GM19395 (cell line): ENCODE results near the gene NT5DC1.
"Not testable (repeated sequence)": the region's sequence is repeated elsewhere in the genome, so short reads cannot be mapped to it uniquely, and the experiment has no call there.

ENCODE experiments used
- ATAC-seq: cut with Tn5 transposase; IDR thresholded peaks from one replicate; pipeline ENCODE4 v1.9.1; 2021; ENCODE audit warnings: mild to moderate bottlenecking, moderate library complexity; ENCODE audit not compliant: unreplicated experiment

Gene NT5DC1

DNA sequence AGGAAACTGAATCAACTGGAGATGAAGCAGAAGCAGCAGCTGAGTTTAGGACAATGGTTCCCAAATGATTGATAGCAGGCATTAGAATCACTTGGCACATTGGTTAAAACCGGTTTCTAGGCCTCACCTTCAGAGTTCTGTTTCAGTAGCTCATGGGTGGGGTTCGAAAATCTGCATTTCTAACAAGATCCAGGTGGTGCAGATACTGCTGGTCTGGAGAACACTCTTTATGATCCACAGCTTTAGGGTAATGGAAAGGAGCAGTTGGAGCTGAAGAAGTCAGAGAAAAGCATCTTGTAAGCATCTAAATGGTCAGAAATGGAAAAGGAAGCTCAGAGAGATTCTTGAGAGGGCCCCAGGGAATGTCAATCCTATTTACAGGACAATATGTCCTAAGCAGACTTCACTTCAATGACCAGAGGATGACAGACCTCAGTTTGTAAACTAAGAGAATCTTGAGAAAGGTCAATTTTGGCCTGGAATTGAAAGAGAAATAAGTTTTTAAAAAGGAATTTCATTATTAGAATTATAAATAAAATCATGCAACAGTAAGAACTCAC, 170.6 kb downstream of the NT5DC1 start:
- no peak for ATAC-seq

DNA sequence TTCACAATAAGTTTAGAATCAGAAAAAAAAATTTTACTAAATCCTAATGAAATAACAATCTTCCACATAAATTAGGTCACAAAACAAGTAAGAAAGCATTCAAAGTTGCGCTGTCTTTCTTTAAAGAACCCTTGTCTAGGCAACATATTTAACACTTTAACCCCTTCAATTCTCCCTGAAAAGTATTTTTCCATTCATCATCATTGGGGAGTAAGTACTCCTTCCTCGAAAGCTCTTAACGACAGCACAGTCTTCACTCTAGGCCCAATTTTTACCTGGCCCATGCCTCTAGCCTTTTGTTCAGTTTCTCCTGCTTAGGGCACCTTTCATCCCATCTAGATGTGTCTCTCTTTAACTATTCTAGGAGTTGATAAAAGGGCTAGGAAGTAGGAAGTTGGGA, 176.5 kb downstream of the NT5DC1 start:
- no peak for ATAC-seq

- ATAC-seq, result no peak
Observed at GRCh38 chr6:116278481-116278829, 177.8 kb downstream of the NT5DC1 start.

DNA sequence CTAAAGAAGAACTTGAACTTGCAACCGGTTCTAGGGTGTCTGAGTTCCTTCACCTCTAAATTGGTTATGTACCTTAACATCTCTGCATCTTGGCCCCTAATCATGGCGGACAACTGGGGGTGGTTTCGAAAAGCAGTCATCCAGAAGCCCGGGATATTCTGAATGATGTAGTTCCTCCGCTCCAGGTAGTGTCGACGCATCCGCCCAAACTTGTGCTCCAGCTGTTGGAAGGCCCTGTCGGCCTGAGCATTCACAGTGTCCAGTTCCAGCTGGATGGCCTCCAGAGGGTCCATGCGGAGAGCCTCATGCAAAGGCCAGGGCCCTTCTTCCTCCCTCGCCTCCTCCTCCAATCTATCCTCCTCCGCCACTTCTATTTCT, 178.2 kb downstream of the NT5DC1 start:
- peak; percentile 2 for ATAC-seq

GRCh38 chr6:116279232-116280160, 178.8 kb downstream of the NT5DC1 start, which contains the start of gene TSPYL1:
Gene TSPYL1 (minus strand): TSS chr6:116279930. CDS start chr6:116279830, 100 bp downstream.
- ATAC-seq, result peak; percentile 93

GRCh38 chr6:116280161-116280932, 179.7 kb downstream of the NT5DC1 start:
- ATAC-seq, result no peak

GRCh38 chr6:116280933-116281316, 180.3 kb downstream of the NT5DC1 start:
- ATAC-seq, result no peak

DNA sequence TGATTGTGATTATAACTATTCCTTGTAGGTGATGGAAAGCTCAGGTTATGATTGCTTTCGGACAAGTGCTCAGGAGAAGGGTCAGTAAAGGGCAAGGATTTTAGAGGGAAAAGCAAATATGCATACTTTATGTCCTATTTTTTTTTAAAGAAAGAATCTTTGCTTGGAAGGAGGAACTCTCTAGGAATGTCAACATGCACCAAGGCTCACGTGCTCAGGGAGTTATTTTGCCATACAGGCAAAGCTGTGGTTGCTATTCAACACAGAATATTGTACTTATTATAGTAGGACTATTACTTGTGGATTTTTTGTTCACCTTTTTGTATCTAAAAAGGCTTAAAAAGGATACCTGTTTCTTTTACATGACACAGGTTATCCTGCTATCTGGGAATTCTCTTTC, 182.0 kb downstream of the NT5DC1 start:
- no peak for ATAC-seq

- no peak for ATAC-seq
Observed at GRCh38 chr6:116283191-116283590, 182.5 kb downstream of the NT5DC1 start.

DNA sequence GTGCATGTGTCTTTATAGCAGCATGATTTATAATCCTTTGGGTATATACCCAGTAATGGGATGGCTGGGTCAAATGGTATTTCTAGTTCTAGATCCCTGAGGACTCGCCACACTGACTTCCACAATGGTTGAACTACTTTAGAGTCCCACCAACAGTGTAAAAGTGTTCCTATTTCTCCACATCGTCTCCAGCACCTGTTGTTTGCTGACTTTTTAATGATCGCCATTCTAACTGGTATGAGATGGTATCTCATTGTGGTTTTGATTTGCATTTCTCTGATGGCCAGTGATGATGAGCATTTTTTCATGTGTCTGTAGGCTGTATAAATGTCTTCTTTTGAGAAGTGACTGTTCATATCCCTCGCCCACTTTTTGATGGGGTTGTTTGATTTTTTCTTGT, 184.3 kb downstream of the NT5DC1 start:
- not testable (repeated sequence) for ATAC-seq

GRCh38 chr6:116286773-116287358, 186.2 kb downstream of the NT5DC1 start:
- no peak for ATAC-seq

DNA sequence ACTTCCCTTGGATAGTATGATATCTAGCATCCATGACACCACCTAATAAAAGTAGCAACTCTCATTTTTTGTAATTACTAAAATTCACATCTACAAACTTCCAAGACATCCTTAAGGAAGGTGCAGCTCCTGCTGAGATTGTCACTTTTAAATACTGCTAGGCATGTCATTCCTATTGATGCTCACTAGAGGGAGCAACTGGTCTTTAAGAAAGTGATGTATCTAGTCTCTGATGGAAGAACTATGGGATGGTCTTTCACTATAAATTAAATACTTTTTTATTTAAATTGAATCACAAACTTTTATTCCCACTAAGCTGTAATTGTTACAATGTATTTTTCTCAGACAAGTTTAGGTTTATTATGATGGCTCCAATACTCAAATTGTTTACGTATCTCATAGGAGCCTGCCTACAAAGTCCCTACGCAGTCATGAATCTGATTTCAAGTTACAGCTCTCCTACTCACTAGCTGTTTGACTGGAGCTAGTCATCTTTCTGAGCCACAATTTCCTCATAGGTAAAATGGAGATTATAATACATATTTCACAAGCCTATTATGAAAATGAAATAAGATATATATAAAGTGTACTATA, 187.1 kb downstream of the NT5DC1 start:
- peak; percentile 80 for ATAC-seq

DNA sequence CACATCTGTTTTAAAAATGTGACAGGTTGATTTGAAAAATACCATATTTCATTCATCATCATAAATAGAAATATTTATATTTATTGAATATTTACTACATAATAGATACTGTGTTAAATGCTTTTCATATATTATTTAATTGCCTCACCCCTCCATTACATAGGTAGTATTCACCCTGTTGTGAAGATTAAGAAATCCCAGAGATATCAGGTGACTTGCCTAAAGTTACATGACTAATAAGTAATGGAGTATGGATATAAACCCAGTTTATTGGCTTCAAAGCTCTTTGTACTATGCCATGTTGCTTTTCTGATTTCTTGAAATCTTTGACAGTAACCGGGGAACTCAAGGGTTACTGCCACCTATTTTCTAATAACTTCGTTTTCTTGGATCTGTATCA, 189.2 kb downstream of the NT5DC1 start:
- ATAC-seq, result no peak

DNA sequence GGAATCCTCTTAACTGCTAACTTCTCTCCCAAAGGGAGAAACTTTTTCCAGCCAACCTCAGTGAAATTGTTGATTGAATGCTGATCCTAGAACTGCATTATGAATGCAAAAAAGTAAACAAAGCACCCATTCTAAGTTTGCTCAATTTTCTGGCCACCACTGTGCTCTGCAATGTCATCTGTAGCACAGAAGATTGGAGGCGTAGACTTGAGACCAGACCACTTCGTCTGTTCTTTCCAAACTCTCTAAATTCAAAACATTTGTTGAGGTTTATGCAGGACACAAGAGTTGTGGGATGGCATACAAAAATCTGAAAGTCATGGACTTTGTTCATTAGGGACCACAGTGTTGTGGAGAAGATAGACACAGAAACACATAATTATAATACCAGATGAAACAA, 190.1 kb downstream of the NT5DC1 start:
- ATAC-seq, result no peak

DNA sequence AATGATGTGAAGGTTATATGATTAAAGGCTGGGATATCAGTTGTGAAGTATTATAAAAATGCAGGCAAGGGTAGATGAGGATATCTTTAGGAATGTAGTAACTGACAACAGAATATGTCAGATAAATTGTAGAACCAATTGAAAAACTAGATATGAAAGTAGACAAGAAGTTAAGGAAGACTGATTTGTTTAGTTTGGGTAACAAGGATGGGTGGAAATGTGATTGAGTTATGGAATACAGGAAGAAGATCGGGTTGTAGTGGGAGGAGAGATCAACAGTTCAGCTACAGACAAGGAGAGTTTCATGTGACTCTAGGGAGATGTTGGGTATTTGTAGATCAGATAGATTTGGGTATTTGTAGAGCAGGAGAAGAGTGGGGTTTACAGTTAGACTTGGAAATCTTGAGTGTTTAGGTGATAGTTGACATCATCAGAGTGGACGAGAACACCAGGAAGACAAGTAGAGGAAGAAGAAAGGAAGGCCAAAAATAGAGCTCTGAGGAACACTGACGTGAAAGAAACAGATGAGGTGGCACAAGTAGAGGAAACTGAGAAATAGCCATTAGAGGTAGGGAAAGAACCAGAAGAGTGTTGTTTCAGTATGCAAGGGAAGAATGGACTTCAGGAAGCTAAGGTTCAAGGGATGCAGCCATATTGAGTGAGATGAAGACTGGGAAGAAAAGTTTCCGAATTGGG, 191.2 kb downstream of the NT5DC1 start:
- no peak for ATAC-seq

DNA sequence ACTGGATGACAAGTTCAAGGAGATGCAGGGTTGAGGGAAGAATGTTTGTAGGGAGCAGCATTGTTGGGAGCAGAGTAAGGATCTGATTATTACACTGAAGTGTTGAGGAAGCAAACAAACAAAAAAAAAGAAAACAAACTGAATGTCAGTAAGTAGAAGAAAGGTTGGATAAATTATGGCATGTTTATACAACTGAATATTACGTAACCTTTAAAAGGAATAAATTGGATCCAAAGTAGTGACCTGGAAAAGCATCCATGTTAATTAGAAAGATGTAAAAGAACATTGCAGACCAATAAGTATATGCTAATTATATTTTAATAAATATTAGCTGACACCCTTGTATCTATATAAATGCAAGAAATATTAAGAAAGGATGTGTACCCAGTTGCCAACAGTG, 191.9 kb downstream of the NT5DC1 start:
- no peak for ATAC-seq

DNA sequence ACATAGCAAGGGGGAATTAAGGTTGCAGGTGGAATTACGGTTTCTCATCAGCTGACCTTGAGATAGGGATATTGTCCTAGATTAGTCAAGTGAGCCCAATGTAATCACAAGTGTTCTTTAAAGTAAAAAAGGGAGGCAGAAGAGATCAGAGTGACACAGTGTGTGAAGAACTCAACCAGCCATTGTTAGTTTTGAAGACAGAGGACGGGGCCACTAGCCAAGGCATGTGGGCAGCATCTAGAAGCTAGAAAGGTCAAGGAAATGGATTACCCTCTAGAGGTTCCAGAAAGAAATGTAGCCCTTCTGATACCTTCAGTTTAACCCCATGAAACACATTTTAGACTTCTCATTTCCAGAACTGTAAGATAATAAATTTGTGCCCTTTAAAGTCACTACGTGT, 197.6 kb downstream of the NT5DC1 start:
- no peak for ATAC-seq

GRCh38 chr6:116298973-116299372, 198.3 kb downstream of the NT5DC1 start:
- ATAC-seq, result no peak
